NT2/D1 (cell line): Measurements from ENCODE around the gene PPP1R3E.
"Not testable (repeated sequence)": the region's sequence is repeated elsewhere in the genome, so short reads cannot be mapped to it uniquely, and the experiment has no call there.

Source experiments
- DNase-seq: peaks from one replicate; pipeline ENCODE4 v3.0.0-alpha.2; 2011; ENCODE audit warnings: low read depth, low spot score
- H3K27me3 ChIP-seq: 2 replicates; pipeline ENCODE4 v1.6.0; 2011; ENCODE audit warnings: mild to moderate bottlenecking; ENCODE audit not compliant: insufficient read length, insufficient read depth
- H3K36me3 ChIP-seq: 2 replicates; pipeline ENCODE4 v1.6.1; 2011; ENCODE audit warnings: mild to moderate bottlenecking, low read length, mixed read lengths; ENCODE audit not compliant: insufficient read depth, insufficient read length
- H3K4me1 ChIP-seq: 2 replicates; pipeline ENCODE4 v1.5.1; 2011; ENCODE audit not compliant: insufficient read depth, insufficient read length
- H3K4me3 ChIP-seq: 2 replicates; pipeline ENCODE4 v1.5.1; 2011; ENCODE audit warnings: low read depth; ENCODE audit not compliant: insufficient read length
- H3K9ac ChIP-seq: 2 replicates; pipeline ENCODE4 v1.6.0; 2011; ENCODE audit warnings: low read depth; ENCODE audit not compliant: insufficient read length
- H3K9me3 ChIP-seq: 2 replicates; pipeline ENCODE4 v1.5.1; 2011; ENCODE audit warnings: mild to moderate bottlenecking, low read length; ENCODE audit not compliant: insufficient read depth
- SUZ12 ChIP-seq: IDR thresholded peaks from 2 replicates; pipeline ENCODE4 v1.6.1; 2011; ENCODE audit not compliant: insufficient read length, insufficient read depth; ENCODE audit errors: extremely low read depth
- YY1 ChIP-seq: IDR thresholded peaks from 2 replicates; pipeline ENCODE4 v1.6.1; 2011; ENCODE audit not compliant: insufficient read length, insufficient read depth
- ZNF274 ChIP-seq: IDR thresholded peaks from 2 replicates; pipeline ENCODE4 v1.6.1; 2011; ENCODE audit warnings: mild to moderate bottlenecking, low read depth, low read length

PPP1R3E gene

GRCh38 chr14:23326491-23327332 is 24.1 kb upstream of the PPP1R3E start:
- Histone ChIP-seq H3K36me3 (peaks cover 36% of the 10 kb centered on the region), H3K4me1 (no peaks in the 10 kb centered on the region), H3K9ac (no peak overlapping the region), H3K9me3 (no peaks in the 10 kb centered on the region), H3K4me3 (no peak overlapping the region), H3K27me3 (no peaks in the 10 kb centered on the region)
- DNase-seq, result no peak
- no peak for TF ChIP-seq ZNF274
- TF ChIP-seq SUZ12, result no peak

DNA sequence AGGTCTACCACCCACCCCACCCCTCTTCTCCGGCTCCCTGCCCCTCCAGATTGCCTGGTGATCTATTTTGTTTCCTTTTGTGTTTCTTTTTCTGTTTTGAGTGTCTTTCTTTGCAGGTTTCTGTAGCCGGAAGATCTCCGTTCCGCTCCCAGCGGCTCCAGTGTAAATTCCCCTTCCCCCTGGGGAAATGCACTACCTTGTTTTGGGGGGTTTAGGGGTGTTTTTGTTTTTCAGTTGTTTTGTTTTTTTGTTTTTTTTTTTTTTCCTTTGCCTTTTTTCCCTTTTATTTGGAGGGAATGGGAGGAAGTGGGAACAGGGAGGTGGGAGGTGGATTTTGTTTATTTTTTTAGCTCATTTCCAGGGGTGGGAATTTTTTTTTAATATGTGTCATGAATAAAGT is 23.1 kb upstream of the PPP1R3E start:
- not testable (repeated sequence) for H3K4me3 ChIP-seq, H3K9me3 ChIP-seq, H3K9ac ChIP-seq, DNase-seq, H3K4me1 ChIP-seq, H3K27me3 ChIP-seq
- H3K36me3 ChIP-seq, result peaks cover 36% of the 10 kb centered on the region

- H3K36me3 ChIP-seq, result peaks cover 39% of the 10 kb centered on the region
- no peak for TF ChIP-seq ZNF274
- no peak for TF ChIP-seq SUZ12
- H3K9ac ChIP-seq, result no peak overlapping the region
- H3K27me3 ChIP-seq, result no peaks in the 10 kb centered on the region
- H3K9me3 ChIP-seq, result no peaks in the 10 kb centered on the region
- no peak overlapping the region for H3K4me3 ChIP-seq
- no peak for DNase-seq
- H3K4me1 ChIP-seq, result no peaks in the 10 kb centered on the region
Observed at GRCh38 chr14:23324993-23325392, 22.3 kb upstream of the PPP1R3E start.

DNA sequence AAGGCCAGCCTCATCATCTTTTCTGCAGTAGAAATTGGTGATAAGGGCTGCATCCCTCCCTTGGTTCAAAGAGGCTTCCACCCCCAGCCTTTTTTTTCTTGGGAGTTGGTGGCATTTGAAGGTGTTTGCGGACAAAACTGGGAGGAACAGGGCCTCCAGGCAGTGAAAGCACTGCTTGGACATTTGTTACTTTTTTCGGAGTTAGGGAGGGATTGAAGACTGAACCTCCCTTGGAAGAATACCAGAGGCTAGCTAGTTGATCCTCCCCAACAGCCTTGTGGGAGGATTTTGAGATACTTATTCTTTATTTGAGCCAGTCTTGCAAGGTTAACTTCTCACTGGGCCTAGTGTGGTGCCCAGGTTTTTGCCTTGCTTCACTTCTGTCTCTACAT is 21.8 kb upstream of the PPP1R3E start:
- Histone ChIP-seq H3K36me3 (peaks cover 44% of the 10 kb centered on the region), H3K4me3 (no peak overlapping the region), H3K4me1 (no peaks in the 10 kb centered on the region), H3K9me3 (no peaks in the 10 kb centered on the region), H3K9ac (peak overlapping the region; percentile 27), H3K27me3 (no peaks in the 10 kb centered on the region)
- no peak for DNase-seq
- TF ChIP-seq YY1 (no peak), ZNF274 (no peak), SUZ12 (no peak)

GRCh38 chr14:23323838-23324454 is 21.3 kb upstream of the PPP1R3E start:
- Histone ChIP-seq H3K27me3 (no peaks in the 10 kb centered on the region), H3K9ac (peak overlapping the region; percentile 27), H3K4me1 (no peaks in the 10 kb centered on the region), H3K9me3 (no peaks in the 10 kb centered on the region), H3K4me3 (no peak overlapping the region), H3K36me3 (peaks cover 45% of the 10 kb centered on the region)
- DNase-seq, result no peak
- TF ChIP-seq SUZ12, result no peak
- no peak for TF ChIP-seq YY1
- TF ChIP-seq ZNF274, result no peak

- no peak for TF ChIP-seq SUZ12
- Histone ChIP-seq H3K4me1 (no peaks in the 10 kb centered on the region), H3K36me3 (peaks cover 45% of the 10 kb centered on the region), H3K9me3 (no peaks in the 10 kb centered on the region), H3K27me3 (no peaks in the 10 kb centered on the region), H3K4me3 (peak overlapping the region; percentile 83), H3K9ac (peak overlapping the region; percentile 92)
- no peak for DNase-seq
Observed at GRCh38 chr14:23322568-23323517, 20.2 kb upstream of the PPP1R3E start.
